HEK293 (cell line): ENCODE data around the gene SNRNP70.
A peak's percentile ranks its signal among the peaks of the same experiment; 100 is the strongest.

Source experiments
- GLIS1 ChIP-seq: fragments of 450-650 bp; formaldehyde crosslinking; IDR thresholded peaks from 2 replicates; pipeline ENCODE4 v1.5.1; 2016; ENCODE audit warnings: missing biosample characterization, missing genetic modification characterization
- ZBTB20 ChIP-seq: fragments of 450-650 bp; formaldehyde crosslinking; IDR thresholded peaks from 2 replicates; pipeline ENCODE4 v1.5.1; 2016; ENCODE audit warnings: missing biosample characterization, missing genetic modification characterization
- ZNF292 ChIP-seq: fragments of 450-650 bp; formaldehyde crosslinking; IDR thresholded peaks from 2 replicates; pipeline ENCODE4 v1.5.1; 2016; ENCODE audit warnings: low read depth, missing biosample characterization, missing genetic modification characterization, borderline replicate concordance
- ZNF558 ChIP-seq: fragments of 450-650 bp; formaldehyde crosslinking; IDR thresholded peaks from 2 replicates; pipeline ENCODE4 v1.5.1; 2016; ENCODE audit warnings: missing biosample characterization, missing genetic modification characterization
- TF ChIP-seq, protein P1 (sequence below): fragments of 450-650 bp; formaldehyde crosslinking; IDR thresholded peaks from 2 replicates; pipeline ENCODE4 v1.5.1; 2016; ENCODE audit warnings: missing biosample characterization, missing genetic modification characterization
- TF ChIP-seq, protein P2 (sequence below): fragments of 450-650 bp; formaldehyde crosslinking; IDR thresholded peaks from 2 replicates; pipeline ENCODE4 v1.5.1; 2016; ENCODE audit warnings: missing biosample characterization, missing genetic modification characterization
- TF ChIP-seq, protein P3 (sequence below): fragments of 450-650 bp; formaldehyde crosslinking; IDR thresholded peaks from 2 replicates; pipeline ENCODE4 v1.5.1; 2016; ENCODE audit warnings: missing biosample characterization, missing genetic modification characterization
- TF ChIP-seq, protein P4 (sequence below): fragments of 450-650 bp; formaldehyde crosslinking; IDR thresholded peaks from 2 replicates; pipeline ENCODE4 v1.5.1; 2016; ENCODE audit warnings: missing biosample characterization, missing genetic modification characterization
- TF ChIP-seq, protein P5 (sequence below): fragments of 450-650 bp; formaldehyde crosslinking; IDR thresholded peaks from 2 replicates; pipeline ENCODE4 v1.5.1; 2016; ENCODE audit warnings: missing biosample characterization, missing genetic modification characterization

DNA sequence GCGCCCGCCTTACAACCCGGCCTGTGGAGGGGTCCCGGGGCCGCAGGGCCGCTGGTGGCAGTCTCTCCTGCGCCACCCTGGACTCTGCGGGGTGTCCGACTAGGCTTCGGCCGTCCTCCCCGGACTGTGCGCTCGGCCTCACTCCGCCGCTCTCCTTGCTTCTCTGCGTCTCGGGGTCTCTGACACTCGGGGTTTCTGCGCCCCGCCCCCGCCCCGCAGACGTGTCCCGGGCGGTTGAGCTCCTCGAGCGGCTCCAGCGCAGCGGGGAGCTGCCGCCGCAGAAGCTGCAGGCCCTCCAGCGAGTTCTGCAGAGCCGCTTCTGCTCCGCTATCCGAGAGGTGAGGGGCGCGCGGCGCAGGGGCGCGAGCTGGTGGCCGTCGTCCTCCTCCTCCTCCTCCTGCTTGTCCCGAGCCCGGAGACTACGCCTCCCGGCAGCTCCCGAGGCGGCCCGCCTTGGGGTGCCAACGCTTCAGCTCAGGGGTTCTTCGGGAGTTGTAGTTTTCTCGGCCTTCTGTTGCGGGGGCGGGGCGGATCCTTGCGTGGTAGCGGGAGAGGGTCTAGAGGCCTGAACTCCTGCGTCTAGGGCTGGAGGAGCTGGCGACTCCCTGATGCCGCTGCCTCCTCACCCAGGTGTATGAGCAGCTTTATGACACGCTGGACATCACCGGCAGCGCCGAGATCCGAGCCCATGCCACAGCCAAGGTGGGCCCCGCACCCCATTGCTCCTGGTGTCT lies 29.5 kb downstream of the SNRNP70 start:
- TF ChIP-seq, protein P1, sequence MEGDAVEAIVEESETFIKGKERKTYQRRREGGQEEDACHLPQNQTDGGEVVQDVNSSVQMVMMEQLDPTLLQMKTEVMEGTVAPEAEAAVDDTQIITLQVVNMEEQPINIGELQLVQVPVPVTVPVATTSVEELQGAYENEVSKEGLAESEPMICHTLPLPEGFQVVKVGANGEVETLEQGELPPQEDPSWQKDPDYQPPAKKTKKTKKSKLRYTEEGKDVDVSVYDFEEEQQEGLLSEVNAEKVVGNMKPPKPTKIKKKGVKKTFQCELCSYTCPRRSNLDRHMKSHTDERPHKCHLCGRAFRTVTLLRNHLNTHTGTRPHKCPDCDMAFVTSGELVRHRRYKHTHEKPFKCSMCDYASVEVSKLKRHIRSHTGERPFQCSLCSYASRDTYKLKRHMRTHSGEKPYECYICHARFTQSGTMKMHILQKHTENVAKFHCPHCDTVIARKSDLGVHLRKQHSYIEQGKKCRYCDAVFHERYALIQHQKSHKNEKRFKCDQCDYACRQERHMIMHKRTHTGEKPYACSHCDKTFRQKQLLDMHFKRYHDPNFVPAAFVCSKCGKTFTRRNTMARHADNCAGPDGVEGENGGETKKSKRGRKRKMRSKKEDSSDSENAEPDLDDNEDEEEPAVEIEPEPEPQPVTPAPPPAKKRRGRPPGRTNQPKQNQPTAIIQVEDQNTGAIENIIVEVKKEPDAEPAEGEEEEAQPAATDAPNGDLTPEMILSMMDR (tag by site-specific recombination) = no peak; the same call in none of the 2 replicates
- TF ChIP-seq ZBTB20 = peak; percentile 95
- TF ChIP-seq, protein P2, sequence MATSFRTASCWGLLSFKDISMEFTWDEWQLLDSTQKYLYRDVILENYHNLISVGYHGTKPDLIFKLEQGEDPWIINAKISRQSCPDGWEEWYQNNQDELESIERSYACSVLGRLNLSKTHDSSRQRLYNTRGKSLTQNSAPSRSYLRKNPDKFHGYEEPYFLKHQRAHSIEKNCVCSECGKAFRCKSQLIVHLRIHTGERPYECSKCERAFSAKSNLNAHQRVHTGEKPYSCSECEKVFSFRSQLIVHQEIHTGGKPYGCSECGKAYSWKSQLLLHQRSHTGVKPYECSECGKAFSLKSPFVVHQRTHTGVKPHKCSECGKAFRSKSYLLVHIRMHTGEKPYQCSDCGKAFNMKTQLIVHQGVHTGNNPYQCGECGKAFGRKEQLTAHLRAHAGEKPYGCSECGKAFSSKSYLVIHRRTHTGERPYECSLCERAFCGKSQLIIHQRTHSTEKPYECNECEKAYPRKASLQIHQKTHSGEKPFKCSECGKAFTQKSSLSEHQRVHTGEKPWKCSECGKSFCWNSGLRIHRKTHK = no peak
- TF ChIP-seq, protein P3, sequence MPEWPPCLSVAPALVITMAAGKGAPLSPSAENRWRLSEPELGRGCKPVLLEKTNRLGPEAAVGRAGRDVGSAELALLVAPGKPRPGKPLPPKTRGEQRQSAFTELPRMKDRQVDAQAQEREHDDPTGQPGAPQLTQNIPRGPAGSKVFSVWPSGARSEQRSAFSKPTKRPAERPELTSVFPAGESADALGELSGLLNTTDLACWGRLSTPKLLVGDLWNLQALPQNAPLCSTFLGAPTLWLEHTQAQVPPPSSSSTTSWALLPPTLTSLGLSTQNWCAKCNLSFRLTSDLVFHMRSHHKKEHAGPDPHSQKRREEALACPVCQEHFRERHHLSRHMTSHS (tag by site-specific recombination) = no peak
- TF ChIP-seq ZNF558 = no peak
- no peak for TF ChIP-seq ZNF292 (tag by site-specific recombination)
- TF ChIP-seq, protein P4, sequence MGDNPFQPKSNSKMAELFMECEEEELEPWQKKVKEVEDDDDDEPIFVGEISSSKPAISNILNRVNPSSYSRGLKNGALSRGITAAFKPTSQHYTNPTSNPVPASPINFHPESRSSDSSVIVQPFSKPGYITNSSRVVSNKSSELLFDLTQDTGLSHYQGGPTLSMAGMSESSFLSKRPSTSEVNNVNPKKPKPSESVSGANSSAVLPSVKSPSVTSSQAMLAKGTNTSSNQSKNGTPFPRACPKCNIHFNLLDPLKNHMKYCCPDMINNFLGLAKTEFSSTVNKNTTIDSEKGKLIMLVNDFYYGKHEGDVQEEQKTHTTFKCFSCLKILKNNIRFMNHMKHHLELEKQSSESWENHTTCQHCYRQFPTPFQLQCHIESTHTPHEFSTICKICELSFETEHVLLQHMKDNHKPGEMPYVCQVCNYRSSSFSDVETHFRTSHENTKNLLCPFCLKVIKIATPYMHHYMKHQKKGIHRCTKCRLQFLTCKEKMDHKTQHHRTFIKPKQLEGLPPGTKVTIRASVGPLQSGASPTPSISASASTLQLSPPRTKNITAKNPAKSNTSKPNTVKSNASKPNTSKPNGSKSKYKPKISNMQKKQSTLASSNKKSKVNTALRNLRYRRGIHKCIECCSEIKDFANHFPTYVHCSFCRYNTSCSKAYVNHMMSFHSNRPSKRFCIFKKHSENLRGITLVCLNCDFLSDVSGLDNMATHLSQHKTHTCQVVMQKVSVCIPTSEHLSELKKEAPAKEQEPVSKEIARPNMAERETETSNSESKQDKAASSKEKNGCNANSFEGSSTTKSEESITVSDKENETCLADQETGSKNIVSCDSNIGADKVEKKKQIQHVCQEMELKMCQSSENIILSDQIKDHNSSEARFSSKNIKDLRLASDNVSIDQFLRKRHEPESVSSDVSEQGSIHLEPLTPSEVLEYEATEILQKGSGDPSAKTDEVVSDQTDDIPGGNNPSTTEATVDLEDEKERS = no peak
- TF ChIP-seq GLIS1 (tag by site-specific recombination) = peak; percentile 71
- TF ChIP-seq, protein P5, sequence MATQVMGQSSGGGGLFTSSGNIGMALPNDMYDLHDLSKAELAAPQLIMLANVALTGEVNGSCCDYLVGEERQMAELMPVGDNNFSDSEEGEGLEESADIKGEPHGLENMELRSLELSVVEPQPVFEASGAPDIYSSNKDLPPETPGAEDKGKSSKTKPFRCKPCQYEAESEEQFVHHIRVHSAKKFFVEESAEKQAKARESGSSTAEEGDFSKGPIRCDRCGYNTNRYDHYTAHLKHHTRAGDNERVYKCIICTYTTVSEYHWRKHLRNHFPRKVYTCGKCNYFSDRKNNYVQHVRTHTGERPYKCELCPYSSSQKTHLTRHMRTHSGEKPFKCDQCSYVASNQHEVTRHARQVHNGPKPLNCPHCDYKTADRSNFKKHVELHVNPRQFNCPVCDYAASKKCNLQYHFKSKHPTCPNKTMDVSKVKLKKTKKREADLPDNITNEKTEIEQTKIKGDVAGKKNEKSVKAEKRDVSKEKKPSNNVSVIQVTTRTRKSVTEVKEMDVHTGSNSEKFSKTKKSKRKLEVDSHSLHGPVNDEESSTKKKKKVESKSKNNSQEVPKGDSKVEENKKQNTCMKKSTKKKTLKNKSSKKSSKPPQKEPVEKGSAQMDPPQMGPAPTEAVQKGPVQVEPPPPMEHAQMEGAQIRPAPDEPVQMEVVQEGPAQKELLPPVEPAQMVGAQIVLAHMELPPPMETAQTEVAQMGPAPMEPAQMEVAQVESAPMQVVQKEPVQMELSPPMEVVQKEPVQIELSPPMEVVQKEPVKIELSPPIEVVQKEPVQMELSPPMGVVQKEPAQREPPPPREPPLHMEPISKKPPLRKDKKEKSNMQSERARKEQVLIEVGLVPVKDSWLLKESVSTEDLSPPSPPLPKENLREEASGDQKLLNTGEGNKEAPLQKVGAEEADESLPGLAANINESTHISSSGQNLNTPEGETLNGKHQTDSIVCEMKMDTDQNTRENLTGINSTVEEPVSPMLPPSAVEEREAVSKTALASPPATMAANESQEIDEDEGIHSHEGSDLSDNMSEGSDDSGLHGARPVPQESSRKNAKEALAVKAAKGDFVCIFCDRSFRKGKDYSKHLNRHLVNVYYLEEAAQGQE (tag by site-specific recombination) = no peak
